Measurements from ENCODE around the gene NRIP2.
A peak's percentile ranks its signal among the peaks of the same experiment; 100 is the strongest.

NRIP2 gene

DNA sequence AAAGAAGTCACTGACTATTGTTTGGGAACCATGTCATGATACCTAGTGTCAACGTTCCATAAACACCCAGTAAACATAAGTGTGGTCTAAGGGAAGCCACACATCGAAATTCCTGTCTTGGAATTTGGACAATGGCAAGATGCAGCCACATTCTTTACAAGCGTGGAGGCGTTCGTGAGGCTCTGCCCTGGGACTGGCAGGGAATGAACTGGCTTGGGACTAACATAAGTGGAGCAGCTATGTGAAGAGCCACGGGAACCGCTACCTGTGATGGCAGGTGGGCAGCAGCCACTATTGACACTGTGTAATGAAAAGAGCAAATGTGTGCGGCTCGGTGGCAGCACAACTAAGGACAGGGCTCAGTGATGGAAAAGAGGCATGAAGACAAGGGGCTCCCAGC lies 10.0 kb upstream of the NRIP2 start:
- DNase-seq = no peak

- DNase-seq = no peak
Observed at GRCh38 chr12:2842948-2843347, 8.1 kb upstream of the NRIP2 start.

DNA sequence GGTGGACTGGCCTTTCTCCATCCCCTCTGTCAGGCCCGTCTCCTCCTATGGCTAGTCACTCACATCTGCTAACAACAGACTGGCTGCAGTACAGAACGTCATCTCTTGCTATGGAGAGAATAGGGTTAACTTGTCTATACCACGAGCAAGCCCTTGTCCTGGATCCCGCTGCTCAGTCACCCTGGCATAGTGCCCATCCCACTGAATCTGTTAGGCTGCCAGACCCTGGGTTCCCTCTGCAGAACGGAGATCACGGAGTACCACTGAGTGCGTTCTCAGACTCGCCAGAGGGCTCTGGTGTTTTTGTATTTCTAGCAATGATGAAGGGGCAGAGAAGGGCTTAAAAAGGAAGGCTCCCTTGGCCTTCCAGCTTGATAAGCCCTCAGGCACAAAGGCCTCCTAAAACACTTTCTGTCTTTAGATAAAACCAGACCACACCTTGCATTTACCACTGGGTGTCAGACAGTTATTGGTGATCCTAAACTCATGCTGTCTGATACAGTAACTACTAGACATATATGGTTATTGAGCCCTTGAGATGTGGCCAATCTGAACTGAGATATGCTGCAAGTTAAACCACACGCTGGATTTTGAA lies 6.3 kb upstream of the NRIP2 start:
- peak; percentile 32 for DNase-seq

GRCh38 chr12:2836574-2836973 lies 1.7 kb upstream of the NRIP2 start:
- no peak for DNase-seq

DNA sequence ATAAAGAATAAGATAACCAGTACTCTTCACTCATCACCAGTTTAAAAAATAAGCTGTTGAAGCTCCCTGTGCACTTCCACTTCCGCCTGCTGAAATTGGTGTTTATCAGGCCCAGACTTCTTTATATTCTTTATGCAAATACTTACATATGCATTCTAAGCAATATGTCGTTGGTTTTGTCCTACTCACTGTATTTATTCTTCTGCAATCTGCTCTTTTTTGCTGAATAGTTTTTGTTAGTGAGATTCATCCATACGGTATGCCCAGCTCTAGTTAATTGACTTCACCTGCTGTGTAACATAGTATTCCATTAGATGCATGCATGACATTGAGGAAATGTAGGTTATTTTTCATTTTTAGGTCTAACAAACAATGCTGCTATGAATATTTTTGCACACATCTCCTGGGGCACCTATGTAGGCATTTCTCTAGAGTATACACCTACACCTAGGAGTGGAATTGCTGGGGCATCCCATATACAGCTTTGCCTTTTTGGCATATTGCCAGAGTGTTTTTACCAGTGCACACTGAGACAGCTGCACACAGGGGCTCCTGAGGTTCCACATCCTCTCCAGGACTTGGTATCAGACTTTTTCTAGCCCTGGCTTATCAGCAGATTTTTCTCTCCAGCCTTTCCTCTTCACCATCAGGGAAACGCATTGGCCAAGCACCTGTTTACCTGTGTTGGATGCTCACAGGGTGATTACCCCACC lies 1.0 kb upstream of the NRIP2 start:
- DNase-seq = peak; percentile 9

- DNase-seq = no peak
Observed at GRCh38 chr12:2833810-2834209, 1.0 kb downstream of the NRIP2 start.

- no peak for DNase-seq
Observed at GRCh38 chr12:2833327-2833726, 1.5 kb downstream of the NRIP2 start.

GRCh38 chr12:2832550-2833127 lies 2.2 kb downstream of the NRIP2 start:
- DNase-seq = no peak

GRCh38 chr12:2829275-2829674 lies 5.6 kb downstream of the NRIP2 start:
- DNase-seq = no peak

DNA sequence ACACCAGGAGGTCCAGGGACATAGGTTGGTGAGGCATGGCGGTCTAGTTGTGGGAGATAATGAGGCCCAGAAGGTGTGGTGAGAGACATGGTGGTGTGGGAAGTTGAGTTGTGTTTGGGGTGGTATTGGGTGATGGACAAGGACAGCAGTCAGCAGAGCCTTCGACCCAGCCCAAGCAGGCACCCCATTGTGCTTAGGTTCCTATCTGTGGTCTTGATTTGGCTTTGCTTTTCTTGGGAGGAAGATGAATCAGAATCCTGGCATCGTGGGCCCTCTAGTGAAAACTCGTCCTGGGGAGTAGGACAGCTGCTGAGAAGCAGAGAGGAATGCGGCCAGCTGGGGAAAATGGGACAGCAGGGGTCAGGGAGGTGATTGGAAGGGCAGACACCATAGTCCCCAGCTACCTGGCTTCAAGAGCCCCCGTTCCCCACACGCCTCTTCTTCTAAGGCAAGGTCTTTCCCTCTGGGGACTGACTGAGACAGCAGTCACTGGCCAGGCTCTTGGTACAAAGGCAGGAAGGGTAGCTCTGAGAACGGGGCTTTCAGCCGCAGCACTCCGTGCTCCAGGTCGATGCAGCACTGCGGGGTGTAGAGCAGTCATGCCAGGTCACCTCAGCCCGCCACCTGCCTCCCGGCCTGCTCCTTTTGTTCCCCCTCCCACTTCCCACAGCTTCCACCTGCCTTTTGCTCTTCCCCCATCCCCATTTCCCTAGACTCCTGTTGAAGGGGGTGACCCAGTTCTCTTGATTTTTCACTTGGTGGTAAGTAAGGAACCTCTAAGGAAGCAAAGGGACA lies 7.9 kb downstream of the NRIP2 start:
- no peak for DNase-seq

- no peak for DNase-seq
Observed at GRCh38 chr12:2826036-2826435, 8.8 kb downstream of the NRIP2 start.

DNA sequence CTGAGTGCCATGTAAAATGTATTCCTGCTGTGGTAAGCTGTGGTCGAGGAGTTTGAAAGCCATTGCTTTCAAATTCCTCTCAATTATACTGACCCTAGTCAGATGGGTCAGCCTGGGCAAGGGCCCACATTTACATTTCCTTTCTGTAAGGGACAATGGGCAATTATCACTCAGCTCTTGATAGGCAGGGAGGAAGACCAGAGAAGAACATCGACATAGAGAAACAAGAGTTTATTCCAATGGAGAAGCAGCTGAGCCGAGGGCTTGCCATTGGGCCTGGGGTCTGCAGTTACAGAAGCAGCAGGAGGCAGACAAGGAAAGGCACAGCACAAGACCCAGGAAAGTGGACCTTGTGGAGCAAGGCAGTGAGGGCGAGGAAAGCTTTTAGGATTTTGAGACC lies 9.7 kb downstream of the NRIP2 start:
- no peak for DNase-seq

- DNase-seq = no peak
Observed at GRCh38 chr12:2824541-2824940, 10.3 kb downstream of the NRIP2 start.

GRCh38 chr12:2823483-2823882 lies 11.4 kb downstream of the NRIP2 start:
- DNase-seq = no peak

DNA sequence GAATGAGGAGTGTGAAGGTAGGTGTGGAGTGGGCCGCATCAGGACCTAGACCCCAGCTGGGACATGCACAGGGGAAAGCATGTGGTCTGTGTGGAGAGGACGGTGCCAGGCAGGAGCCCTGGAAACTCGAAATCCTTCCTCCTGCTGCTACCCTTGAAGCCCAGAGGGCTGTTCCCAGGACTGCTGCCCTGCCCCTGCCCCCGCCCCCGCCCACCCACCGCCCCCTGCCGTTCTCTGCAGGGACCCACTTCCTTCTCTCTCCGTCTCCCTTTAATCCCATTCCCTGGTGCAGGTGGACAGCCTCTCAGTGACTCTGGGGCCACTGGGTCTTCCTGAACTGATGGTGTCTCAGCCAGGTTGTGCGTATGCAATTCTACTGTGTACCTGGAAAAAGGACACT lies 14.4 kb downstream of the NRIP2 start:
- DNase-seq = no peak

GRCh38 chr12:2819810-2820209 lies 15.0 kb downstream of the NRIP2 start:
- DNase-seq = no peak

DNA sequence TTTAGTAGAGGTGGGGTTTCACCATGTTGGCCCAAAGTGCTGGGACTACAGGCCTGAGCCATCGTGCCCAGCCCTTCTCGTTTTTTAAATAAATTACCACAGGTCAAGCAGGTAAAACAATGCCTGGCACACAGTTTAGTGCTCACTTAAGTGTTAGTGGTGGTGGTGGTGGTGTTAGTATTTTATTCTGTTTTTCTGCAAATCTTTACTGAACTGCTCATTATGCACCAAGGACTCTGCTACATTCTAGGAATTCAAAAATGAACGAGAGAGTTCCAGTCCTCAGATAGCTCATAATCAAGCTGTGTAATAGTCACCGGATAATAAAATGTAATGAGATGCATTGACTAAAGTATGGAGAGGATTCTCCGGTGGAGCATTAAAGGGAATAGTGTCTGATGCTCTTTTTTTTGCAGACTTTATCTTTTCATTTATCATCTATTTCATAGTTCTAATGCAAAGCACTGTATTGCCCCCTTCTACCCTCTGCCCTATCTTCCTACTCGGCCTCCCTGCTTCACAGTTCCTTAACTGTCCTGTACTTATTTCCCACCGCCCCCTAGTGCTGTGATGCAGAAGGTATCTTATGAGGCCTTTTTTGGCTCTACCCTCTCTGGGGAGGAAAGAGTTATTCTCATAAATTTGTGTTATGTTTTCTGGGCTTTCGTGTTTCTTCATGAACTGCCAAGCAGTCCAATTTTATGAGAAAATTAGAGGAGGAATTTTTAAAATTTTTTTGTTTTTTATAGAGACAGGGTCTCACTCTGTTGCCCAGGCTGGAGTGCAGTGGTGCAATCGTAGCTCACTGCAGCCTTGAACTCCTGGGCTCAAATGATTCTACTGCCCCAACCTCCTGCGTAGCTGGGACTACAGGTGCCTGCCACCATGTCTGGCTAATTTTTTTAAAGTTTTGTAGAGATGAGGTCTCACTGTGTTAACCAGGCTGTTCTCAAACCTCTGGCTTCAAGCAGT lies 21.3 kb downstream of the NRIP2 start:
- DNase-seq = peak; percentile 38

GRCh38 chr12:2812290-2813213 lies 22.3 kb downstream of the NRIP2 start, which contains the start of gene ITFG2:
Gene ITFG2, plus strand, starts transcription at chr12:2812668. Its CDS starts 93 bp downstream, at chr12:2812761.
- DNase-seq = peak; percentile 99

DNA sequence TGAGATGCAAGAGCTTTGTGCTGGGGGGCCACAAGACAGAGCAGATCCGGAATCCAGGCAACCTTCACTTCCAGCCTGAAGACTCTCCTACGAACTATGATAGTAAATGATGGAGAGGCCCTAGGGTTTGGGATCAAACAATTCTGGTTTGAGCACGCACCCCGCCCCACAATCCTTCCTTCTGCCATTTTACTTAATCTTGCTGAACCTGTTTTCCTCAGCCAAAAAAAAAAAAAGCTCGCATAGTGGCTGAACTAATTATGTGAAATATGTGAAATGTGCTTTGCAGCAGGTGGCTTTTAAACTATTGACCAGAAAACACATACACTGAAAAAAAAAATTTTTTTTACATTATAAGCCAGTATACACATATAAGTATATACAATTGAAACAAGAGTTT lies 23.0 kb downstream of the NRIP2 start:
- no peak for DNase-seq

- DNase-seq = no peak
Observed at GRCh38 chr12:2806700-2807099, 28.1 kb downstream of the NRIP2 start.

DNA sequence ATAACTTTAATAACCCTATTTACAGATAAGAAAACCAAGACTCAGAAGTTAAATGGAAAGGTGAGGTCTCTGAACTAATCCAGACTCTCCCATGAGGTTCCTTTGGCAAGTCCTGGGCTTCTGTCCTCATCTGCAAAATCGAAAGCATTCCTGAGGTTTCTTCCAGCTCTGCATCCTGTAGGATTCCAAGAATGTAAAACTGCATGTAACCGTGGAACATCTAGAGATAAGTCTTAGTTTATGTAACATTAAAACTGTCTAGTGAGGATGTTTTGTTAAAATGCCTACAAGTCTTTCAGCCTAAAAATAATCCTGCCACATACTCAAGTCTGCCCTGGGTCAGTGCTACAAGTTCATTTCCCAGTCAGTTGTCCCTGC lies 29.7 kb downstream of the NRIP2 start:
- DNase-seq = no peak

Data from NCI-H345 (cell line).